Measurements from ENCODE around the gene SYNJ2. TPM values are rescaled to one million over a fixed set of nuclear protein-coding genes. Genes with fewer than 3 reads are reported as not detected.
"Not testable (repeated sequence)": the region's sequence is repeated elsewhere in the genome, so short reads cannot be mapped to it uniquely, and the experiment has no call there.

Gene SYNJ2
- total RNA-seq, 1 donor from 2014 or later, result 24.0 TPM

DNA sequence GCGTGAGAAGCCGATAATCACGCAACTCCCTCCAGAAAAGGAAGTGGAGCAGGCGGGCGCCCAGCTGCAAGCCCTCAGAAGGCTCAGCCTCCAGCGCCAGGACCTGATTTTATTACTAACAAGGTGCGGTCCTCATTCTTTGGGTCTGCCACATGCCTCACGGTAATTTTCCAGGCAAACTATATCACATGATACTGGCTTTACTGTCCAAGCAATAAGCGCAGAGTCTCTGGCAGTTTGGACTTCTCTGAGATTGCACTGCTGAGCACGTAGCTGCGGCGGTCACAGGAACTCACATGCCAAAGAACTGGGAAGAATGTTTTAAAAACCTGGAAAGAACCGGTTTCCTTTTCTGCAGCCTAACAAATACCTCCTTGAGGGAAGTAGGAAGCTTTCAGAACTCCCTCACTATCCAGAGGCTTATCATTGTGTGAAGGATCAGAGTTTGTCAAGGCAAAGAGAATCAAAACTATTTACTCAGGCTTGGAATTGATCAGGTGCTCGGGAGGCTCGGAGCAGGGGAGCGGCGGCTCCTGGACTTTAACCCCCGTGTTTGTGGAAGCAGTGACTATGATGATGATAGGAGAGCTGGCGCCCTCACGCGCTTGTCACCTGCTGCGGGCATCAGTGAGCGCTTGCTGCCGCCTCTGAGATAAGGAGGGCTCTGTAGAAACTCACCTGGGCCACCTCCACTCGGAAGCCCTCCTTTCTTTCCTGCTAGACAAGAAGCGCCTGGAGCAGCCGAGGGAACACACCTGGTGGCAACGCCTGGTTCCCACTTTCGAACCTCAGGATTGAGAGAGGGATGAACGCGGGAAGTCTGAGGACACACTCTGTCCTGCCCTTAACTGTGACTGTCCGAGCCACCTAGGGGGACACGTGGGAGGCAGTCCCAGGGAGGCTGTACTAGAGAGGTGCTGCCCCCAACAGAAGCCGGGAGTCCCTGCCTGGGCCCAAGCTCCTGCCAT, 27.2 kb upstream of the SYNJ2 start:
- intact Hi-C loops (cut with DNase I), result no loop called here

DNA sequence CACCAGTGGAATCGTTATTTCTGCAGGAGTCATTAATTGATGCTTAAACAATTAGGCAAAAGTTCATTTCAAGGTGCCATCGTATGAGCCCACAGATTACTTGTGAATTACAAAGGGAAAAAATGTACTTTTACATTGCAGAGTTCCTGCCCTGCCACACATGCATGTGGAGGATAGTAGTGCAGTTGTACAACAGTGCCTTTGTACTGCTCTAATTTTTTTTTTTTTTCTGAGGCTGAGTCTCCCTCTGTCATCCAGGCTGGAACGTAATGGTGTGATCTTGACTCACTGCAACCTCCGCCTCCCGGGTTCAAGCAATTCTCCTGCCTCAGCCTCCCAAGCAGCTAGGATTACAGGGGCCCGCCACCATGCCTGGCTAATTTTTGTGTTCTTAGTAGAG, 26.0 kb upstream of the SYNJ2 start:
- no peak for DNase-seq (ENCODE audit: low spot score)
- intact Hi-C loops (cut with DNase I), result no loop called here

More for the DNA sequence above, 27.2 kb upstream of the SYNJ2 start:
- DNase-seq (ENCODE audit: low spot score), result no peak

DNA sequence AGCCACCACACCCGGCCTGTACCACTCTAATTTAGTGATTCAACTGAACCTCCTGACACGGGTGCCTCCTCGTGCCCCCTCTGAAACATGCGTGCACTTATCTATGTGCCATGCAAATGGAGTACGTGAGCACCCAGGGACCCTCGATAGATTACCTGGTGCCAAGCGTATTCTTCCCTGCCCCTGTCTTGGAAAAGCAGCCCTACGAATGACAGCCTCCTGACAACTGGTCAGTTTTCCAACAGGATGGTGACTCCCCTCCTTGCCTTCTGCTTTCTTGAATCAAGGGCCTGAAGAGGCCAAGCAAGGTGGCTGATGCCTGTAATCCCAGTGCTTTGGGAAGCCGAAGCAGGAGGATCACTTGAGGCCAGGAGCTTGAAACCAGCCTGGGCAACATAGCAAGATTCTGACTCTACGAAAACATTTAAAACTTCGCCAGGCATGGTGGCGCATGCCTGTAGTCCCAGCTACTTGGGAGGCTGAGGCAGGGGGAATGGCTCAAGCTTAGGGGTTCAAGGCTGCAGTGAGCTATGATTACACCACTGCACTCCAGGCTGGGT, 25.4 kb upstream of the SYNJ2 start:
- DNase-seq (ENCODE audit: low spot score), result no peak
- intact Hi-C loops (cut with DNase I), result no loop called here

DNA sequence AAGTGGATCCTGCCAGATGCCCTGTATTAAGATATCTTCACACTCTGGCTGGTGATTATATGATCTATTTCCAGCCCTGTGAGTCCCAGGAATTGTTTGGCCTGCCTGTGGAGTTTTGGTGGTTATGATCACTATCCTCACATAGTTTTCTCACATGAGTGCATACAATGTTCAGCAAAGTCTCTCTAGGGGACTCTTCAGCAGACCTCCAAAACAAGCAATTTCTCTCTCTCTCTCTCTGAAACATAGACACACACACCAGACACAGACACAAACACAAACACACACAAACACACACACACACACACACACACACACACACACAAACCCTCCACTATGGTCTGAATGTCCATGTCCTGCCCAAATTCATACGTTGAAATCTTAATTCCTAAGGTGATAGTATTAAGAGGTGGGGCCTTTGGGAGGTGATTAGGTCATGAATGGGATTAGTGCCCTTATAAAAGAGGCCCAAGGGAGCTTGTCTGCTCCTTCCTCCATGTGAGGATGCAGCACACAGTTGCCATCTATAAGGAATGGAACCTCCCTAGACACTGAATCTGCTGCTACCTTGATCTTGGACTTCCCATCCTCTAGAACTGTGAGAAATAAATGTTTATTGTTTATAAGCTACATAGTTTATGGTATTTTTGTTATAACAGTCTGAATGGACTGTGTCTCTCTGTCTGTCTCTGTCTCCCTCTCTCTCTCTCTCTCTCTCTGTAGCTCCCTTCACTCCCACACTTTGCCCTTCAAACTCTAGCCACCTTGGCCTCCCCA, 22.0 kb upstream of the SYNJ2 start:
- intact Hi-C loops (cut with DNase I), result no loop called here

DNA sequence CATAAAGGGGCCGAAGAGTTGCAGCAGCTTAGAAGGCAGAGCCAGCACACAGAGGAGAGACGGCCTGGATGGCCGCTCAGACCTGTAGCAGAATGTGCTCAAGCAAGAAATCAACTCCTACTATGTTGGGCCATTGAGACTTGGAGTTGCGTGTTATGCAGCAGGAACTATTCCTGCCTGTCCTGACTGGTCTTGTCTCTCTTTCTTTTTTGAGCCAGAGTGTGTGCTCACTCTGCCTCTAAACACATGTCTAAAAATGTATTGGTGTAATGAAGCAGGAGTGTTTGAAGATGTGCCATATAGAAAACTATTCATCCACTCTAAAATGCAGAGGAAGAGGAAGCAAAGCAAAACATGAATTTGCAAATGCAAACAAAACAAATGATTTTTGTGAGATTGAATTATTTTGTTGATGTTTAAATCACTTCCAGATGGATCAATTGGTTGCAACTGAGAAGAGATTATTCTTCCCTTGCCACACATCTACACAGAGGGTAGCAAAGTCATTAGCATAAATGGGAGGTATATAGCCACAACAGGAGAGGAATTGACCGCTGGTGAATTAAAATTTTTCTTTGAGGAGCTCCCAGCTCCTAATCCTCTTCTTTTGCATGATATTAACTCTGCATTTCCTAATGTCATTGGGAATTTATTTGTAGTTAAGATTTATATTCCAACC, 20.4 kb upstream of the SYNJ2 start:
- intact Hi-C loops (cut with DNase I), result no loop called here
- DNase-seq (ENCODE audit: low spot score), result no peak

More for the DNA sequence above, 22.0 kb upstream of the SYNJ2 start:
- DNase-seq (ENCODE audit: low spot score), result no peak

DNA sequence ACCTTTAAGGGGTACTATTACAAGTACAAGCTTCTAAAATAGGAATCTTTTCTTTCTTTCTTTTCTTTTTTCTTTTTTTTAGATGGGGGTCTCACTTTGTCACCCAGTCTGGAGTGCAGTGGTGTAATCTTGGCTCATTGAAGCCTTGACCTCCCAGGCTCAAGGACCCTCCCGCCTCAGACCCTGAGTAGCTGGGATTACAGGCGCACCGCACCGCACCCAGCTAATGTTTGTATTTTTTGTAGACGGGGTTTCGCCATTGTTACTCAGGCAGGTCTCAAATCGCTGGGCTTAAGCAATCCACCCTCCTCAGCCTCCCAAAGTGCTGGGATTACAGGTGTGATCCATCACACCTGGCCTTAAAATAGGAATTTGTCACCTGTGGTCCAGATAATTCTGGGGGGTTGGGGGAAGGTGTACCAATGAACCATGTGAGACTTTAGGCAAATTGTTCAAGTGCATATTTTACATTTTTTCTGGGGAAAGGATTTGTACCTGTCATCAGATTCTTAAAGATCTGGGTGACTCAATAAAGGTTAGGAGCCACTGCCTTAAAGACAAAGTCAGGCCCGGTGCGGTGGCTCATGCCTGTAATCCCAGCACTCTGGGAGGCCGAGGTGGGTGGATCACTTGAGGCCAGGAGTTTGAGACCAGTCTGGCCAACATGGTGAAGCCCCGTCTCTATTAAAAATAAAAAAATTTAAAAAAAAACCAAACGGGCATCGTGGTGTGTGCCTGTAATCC, 19.7 kb upstream of the SYNJ2 start:
- no peak for DNase-seq (ENCODE audit: low spot score)
- intact Hi-C loops (cut with DNase I), result no loop called here

DNA sequence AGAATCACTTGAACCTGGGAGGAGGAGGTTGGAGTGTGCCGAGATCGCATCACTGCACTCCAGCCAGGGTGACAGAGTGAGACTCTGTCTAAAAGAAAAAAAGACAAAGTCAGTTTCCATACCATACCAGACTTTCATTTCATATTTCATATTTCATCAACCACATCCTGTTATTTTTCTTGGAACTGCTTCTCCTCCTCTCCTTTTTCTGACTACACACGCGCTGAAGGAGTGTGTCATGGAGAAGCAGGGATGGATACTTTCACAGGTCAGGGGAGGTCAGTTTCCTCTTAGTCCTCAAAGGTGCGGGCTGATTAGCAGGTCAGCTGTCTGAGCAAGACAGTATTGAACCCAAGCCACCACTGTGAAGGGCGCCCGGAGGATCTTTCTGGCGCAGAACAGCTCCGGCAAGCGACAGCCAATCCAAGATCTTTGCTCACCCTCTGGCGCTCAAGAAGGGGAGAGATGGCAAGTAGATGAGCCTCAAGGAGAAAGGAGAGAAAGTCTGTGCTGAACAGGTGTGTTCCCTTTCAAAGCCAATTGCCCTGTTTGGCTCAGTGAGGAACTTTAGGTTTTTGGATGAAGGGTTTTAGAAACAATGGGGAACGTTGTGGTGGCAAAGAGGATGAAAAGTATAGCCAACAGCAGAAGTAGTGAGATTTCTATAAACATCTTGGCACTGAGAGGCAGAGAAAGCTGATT, 18.9 kb upstream of the SYNJ2 start:
- DNase-seq (ENCODE audit: low spot score), result no peak
- intact Hi-C loops (cut with DNase I), result no loop called here

DNA sequence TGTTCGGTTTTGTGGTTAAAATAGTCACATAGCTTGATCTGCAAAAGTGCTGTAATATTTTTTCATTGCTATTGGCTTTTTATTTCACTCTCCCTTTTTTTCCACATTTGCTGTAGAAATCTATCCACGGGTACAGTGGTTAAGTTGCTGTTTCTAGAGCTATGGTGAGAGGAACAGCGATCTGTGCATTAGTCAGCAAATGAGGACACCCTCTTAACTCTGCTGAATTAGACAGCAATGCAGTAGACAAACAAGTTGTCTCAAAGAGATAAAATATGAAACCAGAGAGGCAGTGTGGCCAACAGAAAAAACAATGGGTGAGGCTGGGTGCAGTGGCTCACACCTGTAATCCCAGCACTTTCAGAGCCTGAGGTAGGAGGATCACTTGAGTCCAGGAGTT, 17.6 kb upstream of the SYNJ2 start:
- no peak for DNase-seq (ENCODE audit: low spot score)
- intact Hi-C loops (cut with DNase I), result no loop called here

DNA sequence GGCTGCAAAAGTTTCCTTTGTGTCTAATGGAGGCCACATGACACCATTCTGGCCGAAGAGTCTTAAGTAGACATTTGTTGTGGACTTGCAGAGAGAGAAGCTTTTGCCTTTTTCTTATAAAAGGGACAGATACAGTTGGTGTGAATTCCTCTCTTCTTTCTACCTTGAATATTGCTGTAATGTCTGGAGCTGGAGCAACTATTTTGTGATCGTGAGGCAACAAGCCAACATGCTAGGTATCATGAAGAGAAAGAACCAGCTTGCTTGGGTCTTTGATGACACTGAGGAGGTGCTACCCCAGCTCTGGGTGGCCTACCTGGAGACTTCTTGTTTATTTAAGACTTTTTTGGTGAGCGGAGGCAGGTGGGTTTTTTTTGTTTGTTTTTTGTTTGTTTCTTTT, 16.3 kb upstream of the SYNJ2 start:
- intact Hi-C loops (cut with DNase I), result no loop called here

DNA sequence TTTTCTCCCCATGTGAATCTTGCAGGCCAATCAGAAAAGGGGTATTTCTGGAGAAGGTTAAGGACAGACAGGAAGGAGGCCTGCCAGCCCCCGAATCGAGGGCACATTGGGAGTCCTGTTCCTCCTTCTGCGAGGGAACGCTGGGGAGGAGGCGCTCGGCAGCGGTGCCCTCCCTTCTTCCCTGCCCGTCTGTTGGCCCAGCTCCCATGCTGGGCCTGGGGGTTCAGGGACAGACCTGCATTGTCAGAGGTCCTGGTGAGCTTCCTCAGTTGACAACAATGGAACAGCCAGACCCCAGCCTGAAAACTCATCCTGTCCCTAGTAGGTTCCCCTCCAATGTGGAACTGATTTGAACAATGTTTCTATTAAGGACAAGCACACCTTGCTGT, 15.1 kb upstream of the SYNJ2 start:
- intact Hi-C loops (cut with DNase I), result no loop called here
- DNase-seq (ENCODE audit: low spot score), result no peak

More for the DNA sequence above, 16.3 kb upstream of the SYNJ2 start:
- no peak for DNase-seq (ENCODE audit: low spot score)

DNA sequence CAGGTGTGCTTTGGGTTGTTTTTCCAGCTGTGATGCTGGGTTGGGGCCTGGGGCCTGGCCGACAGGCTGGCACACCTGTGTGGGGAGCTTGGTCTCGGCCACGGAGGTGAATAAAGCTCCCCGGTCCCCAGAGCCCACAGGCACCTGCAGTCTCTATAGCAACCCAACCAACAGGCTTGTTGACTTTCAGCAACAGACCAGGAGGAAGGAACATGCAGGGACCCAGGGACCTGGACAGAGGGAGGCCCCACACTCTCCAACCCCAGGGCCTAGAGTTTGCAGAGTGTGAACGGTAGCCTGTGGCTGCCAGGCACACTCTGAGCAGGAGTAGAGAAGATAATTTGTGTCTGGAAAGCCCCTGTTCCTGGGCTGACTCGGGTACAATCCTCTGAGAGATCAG, 14.6 kb upstream of the SYNJ2 start:
- intact Hi-C loops (cut with DNase I), result no loop called here

DNA sequence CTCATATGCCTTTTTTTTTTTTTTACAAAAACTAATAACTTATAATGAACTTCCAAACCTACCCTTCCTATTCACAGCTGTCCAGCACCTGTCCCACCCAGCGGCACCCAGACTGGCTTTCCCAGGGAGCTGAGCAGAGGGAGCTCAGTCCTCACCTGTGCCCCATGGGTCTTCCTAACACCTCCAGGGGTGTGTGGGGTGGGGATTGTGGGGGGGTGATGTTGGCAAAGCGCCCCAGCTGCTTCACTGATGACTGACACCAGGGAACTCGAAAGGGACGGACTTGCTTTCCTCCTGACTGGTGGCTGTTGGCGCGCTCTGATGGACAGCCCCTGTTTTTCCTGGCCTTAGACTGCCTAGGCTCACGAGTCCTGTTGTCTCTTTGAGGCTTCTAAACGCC, 14.2 kb upstream of the SYNJ2 start:
- intact Hi-C loops (cut with DNase I), result no loop called here
- DNase-seq (ENCODE audit: low spot score), result no peak

More for the DNA sequence above, 14.6 kb upstream of the SYNJ2 start:
- no peak for DNase-seq (ENCODE audit: low spot score)

DNA sequence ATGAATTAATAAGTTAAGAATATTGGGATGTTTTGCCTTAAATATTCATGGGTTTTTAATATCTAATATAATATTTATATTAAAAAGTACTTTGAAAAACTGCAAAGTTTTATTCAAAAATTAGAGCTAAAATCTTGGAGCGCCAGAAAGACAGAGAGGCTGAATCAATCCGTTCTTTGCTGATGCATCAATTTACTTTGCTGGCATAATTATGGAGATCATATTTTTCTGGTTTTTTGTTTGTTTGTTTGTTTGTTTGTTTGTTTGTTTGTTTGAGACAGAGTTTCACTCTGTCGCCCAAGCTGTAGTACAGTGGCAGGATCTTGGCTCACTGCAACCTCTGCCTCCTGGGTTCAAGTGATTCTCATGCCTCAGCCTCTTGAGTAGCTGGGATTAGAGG, 9.5 kb upstream of the SYNJ2 start:
- intact Hi-C loops (cut with DNase I); DNase-seq (ENCODE audit: low spot score): not testable (repeated sequence)

DNA sequence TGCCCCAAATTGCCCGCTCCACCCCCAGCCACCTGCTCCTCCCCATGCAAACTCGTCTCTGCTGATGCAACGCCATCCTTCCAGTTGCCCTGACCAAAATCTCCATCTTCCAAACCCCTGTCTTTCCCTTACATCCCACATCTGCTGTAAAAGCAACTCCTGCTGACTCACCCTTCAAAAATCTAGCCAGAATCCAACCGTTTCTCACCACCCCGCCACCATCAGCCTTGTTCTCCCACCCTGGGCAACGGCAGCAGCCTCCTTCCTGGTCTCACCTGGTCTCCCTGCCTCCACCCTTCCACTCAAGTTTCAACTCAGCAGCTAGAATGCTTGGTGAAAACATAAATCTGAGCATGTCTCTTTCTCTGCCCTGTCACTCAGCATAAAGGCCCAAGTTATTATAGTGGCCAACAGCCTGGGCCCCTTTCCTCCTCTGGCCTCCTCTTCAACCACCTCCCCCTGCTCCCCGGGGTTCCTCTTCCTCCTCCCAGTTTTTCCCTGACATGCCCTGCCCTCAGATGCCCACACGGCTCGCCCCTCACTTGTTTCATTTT, 7.2 kb upstream of the SYNJ2 start:
- intact Hi-C loops (cut with DNase I), result no loop called here
- no peak for DNase-seq (ENCODE audit: low spot score)

DNA sequence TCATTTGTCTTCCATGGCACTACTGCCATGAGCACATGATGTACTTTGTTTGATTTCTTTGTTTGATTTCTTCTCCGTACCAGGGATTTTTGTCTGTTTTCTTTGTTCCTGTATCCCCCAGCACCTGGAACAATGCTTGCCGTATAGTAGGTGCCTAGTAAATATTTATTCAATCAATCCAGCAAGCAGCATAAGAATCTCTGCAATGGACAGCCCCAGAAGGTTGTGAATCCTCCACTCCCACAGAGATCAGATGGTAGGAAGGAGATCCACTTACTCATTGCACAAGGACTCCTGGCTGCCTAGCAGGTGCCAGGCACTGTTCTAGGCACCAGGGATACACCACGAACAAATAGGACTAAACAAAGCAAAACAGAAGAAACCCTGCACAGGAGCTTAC, 6.7 kb upstream of the SYNJ2 start:
- intact Hi-C loops (cut with DNase I), result no loop called here

DNA sequence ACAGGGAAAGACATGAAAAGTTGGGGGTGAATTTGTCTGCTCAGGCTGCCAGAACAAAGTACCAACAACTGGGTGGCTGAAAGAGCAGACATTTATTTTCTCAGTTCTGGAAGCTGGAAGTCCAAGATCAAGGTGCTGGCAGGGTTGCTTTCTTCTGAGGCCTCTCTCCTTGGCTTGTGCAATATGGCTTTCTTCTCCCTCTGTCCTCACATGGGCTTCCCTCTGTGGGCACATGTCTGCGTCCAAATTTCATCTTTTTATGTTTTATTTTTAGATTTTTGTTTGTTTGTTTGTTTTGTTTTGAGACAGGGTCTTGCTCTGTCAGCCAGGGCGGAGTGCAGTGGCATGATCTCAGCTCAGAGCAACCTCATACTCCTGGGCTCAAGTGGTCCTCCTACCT, 6.2 kb upstream of the SYNJ2 start:
- DNase-seq (ENCODE audit: low spot score), result no peak
- intact Hi-C loops (cut with DNase I), result no loop called here

More for the DNA sequence above, 6.7 kb upstream of the SYNJ2 start:
- DNase-seq (ENCODE audit: low spot score), result no peak

DNA sequence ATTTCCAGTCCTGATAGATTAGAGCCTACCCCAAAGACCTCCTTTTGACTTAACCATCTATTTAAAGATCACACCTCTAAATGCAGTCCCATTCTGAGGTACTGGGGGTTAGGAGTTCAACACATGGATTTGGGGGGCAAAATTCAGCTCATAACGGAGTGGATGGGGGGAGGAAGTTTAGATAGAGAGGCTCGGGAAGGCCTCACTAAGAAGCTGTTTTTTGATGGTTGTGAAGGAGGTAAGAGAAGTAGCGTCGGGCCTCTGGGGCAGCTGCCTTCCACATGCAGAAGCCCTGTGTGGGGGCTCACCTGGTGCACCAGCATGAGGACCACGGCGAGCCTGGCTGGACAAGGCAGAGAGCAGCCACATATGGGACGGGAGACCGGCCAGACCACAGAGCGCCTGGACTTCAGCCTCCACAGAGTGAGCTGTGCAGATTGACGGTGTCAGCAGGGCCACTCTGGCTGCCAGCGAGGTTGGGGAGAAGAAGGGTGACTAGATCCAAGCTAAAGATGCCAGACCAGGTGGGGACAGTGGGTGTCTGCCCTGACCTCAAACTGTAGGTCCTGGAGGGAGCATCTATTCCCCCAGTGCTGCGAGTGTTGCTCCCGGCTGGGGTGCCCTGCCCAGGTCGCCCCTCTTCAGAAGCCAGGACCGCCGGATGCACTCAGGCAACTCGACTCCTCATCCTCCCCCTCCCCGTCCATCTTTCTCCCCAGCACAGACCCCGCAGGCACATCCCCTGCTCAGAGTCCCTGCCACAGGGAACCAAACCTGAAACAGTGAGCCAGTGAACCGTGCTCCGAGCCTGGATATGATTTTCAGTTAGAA, 5.1 kb upstream of the SYNJ2 start:
- intact Hi-C loops (cut with DNase I), result no loop called here
- no peak for DNase-seq (ENCODE audit: low spot score)
